ENCODE results near the gene XCL2.

XCL2 gene

GRCh38 chr1:168531615-168532345, 12.0 kb downstream of the XCL2 start:
- no peak overlapping the region for H3K4me3 ChIP-seq (ENCODE audit: low read depth, low read length)
- DNase-seq (ENCODE audit: low read depth), result no peak
- TF ChIP-seq MAX (IDR thresholded peaks at IDR 0.05; ENCODE audit: low read depth, low read length), result no peak
- TF ChIP-seq POLR2A (IDR thresholded peaks at IDR 0.05; ENCODE audit: extremely low read depth, insufficient read length), result no peak
- no peak for TF ChIP-seq CTCF (IDR thresholded peaks at IDR 0.05; ENCODE audit: low read depth, low read length)
- no peak for TF ChIP-seq MYC (IDR thresholded peaks at IDR 0.05; ENCODE audit: low read depth, low read length)

GRCh38 chr1:168529518-168529917, 14.3 kb downstream of the XCL2 start:
- DNase-seq (ENCODE audit: low read depth), result no peak
- TF ChIP-seq MAX (IDR thresholded peaks at IDR 0.05; ENCODE audit: low read depth, low read length) (no peak), MYC (IDR thresholded peaks at IDR 0.05; ENCODE audit: low read depth, low read length) (no peak), CTCF (IDR thresholded peaks at IDR 0.05; ENCODE audit: low read depth, low read length) (no peak), POLR2A (IDR thresholded peaks at IDR 0.05; ENCODE audit: extremely low read depth, insufficient read length) (no peak)
- H3K4me3 ChIP-seq (ENCODE audit: low read depth, low read length), result no peak overlapping the region

GRCh38 chr1:168521401-168522000, 22.3 kb downstream of the XCL2 start:
- no peak overlapping the region for H3K4me3 ChIP-seq (ENCODE audit: low read depth, low read length)
- TF ChIP-seq POLR2A (IDR thresholded peaks at IDR 0.05; ENCODE audit: extremely low read depth, insufficient read length), result no peak

GRCh38 chr1:168520832-168521231, 23.0 kb downstream of the XCL2 start:
- no peak for TF ChIP-seq POLR2A (IDR thresholded peaks at IDR 0.05; ENCODE audit: extremely low read depth, insufficient read length)
- peak; percentile 89 for TF ChIP-seq MAX (IDR thresholded peaks at IDR 0.05; ENCODE audit: low read depth, low read length)
- TF ChIP-seq MYC (IDR thresholded peaks at IDR 0.05; ENCODE audit: low read depth, low read length), result peak; percentile 49; the same call in 1 of the 2 replicates
- H3K4me3 ChIP-seq (ENCODE audit: low read depth, low read length), result no peak overlapping the region
- peak; percentile 51 for DNase-seq (ENCODE audit: low read depth)

More at GRCh38 chr1:168521401-168522000, 22.3 kb downstream of the XCL2 start:
- peak; percentile 34 for DNase-seq (ENCODE audit: low read depth)

- TF ChIP-seq MYC (IDR thresholded peaks at IDR 0.05; ENCODE audit: low read depth, low read length), result no peak
- TF ChIP-seq POLR2A (IDR thresholded peaks at IDR 0.05; ENCODE audit: extremely low read depth, insufficient read length), result no peak
- no peak; the same call in 1 of the 2 replicates for TF ChIP-seq MAX (IDR thresholded peaks at IDR 0.05; ENCODE audit: low read depth, low read length)
- no peak for TF ChIP-seq CTCF (IDR thresholded peaks at IDR 0.05; ENCODE audit: low read depth, low read length)
- DNase-seq (ENCODE audit: low read depth), result peak; percentile 88
- peak overlapping the region; percentile 23 for H3K4me3 ChIP-seq (ENCODE audit: low read depth, low read length)
These were observed 23.6 kb downstream of the XCL2 start for GRCh38 chr1:168520052-168520751.

GRCh38 chr1:168518813-168519212, 25.0 kb downstream of the XCL2 start:
- H3K4me3 ChIP-seq (ENCODE audit: low read depth, low read length), result no peak overlapping the region
- DNase-seq (ENCODE audit: low read depth), result no peak
- no peak for TF ChIP-seq CTCF (IDR thresholded peaks at IDR 0.05; ENCODE audit: low read depth, low read length)
- TF ChIP-seq MAX (IDR thresholded peaks at IDR 0.05; ENCODE audit: low read depth, low read length), result no peak
- no peak for TF ChIP-seq MYC (IDR thresholded peaks at IDR 0.05; ENCODE audit: low read depth, low read length)
- TF ChIP-seq POLR2A (IDR thresholded peaks at IDR 0.05; ENCODE audit: extremely low read depth, insufficient read length), result no peak

All from NB4 (cell line).